MM.1S (cell line): Measurements from ENCODE around the gene CBR3.

Source experiments
- CTCF ChIP-seq: fragments of 300-600 bp; sonication (generic); IDR thresholded peaks from 2 replicates; pipeline ENCODE4 v1.5.1; 2016; ENCODE audit warnings: antibody characterized with exemption, low read length, mixed read lengths
- EZH2 ChIP-seq: fragments of 300-600 bp; sonication (generic); optimal IDR thresholded peaks from 2 replicates; pipeline ENCODE3; 2017; ENCODE audit warnings: low read depth, mild to moderate bottlenecking, antibody characterized with exemption, low read length, mixed read lengths

GRCh38 chr21:36188081-36188681 lies 53.3 kb downstream of the CBR3 start:
- TF ChIP-seq CTCF (no peak), EZH2 (no peak)
